Loucy (cell line): ENCODE data around the gene SLC5A6.

Experiments used
- CTCF ChIP-seq: fragments of 200-600 bp; sonication (generic); conservative IDR thresholded peaks from 2 replicates; pipeline ENCODE4 v1.5.1; 2014; ENCODE audit warnings: mild to moderate bottlenecking, antibody characterized with exemption, low read length
- EZH2phosphoT487 ChIP-seq: fragments of 200-600 bp; IDR thresholded peaks from 2 replicates; pipeline ENCODE4 v1.6.1; 2018; ENCODE audit warnings: antibody characterized with exemption, mild to moderate bottlenecking, moderate library complexity, borderline replicate concordance

GRCh38 chr2:27202854-27203253 lies 9.2 kb downstream of the SLC5A6 start:
- no peak for TF ChIP-seq CTCF
- no peak for TF ChIP-seq EZH2phosphoT487
